ENCODE data around the gene GPR143. TPM values are rescaled to one million over a fixed set of nuclear protein-coding genes. Genes with fewer than 3 reads are reported as not detected.
"Not testable (repeated sequence)": the region's sequence is repeated elsewhere in the genome, so short reads cannot be mapped to it uniquely, and the experiment has no call there.

Gene GPR143
- total RNA-seq: not detected
- polyA plus RNA-seq: under 1 TPM in 2 of 4 donors, not detected in 2; 0.10 to 0.18 TPM

DNA sequence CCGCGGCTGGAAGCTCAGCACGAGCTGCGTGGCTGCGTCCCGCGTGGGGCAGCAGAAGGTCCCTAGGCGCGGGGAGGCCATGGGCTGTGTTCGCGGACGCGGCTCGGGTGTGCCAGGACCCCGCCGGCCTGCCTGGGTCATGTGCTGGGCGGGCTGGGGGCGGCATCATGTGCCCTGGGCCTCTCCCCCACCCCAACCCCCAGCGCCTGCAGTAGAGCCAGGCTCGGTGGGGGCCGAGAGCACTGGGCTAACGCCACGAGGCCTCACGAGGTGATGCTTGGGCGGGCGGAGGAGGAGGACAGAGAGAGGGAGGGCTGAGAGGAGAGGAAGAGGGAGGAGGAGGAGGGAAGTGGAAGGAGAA, at the start of gene GPR143:
Gene GPR143 (minus strand): TSS at position 111 of the 361 bp plus-strand sequence. CDS start 30 bp downstream, at position 81.
- Mint-ChIP-seq H3K9me3 (peaks cover 0 to 6% (median 0%) of the 10 kb centered on the region in 7 donors), H3K27ac (no peak within 1 kb of the TSS), H3K27me3 (peaks cover 8% of the 10 kb centered on the region), H3K4me1 (peaks cover 0 to 2% (median 0%) of the 10 kb centered on the region in 4 donors), H3K36me3 (no peaks in the 10 kb centered on the region), H3K4me3 (peak within 1 kb of the TSS in 1 of 4 donors; percentile 10)
- H3K4me3 ChIP-seq (ENCODE audit: low read depth, low read length): no peak within 1 kb of the TSS
- H3K4me1 ChIP-seq (ENCODE audit: control insufficient read depth, insufficient read depth, low read length, poor library complexity, severe bottlenecking): no peaks in the 10 kb centered on the region
- no peaks in the 10 kb centered on the region for H3K27me3 ChIP-seq (ENCODE audit: control insufficient read depth, insufficient read depth, low read length)
- ATAC-seq (ENCODE audit: low read depth in 2 of 2): no peak
- no peak for DNase-seq
- H3K36me3 ChIP-seq (ENCODE audit: control insufficient read depth, insufficient read depth, low read length): no peaks in the 10 kb centered on the region
- no peak within 1 kb of the TSS for H3K27ac ChIP-seq (ENCODE audit: insufficient read depth, low read length, poor library complexity, severe bottlenecking)
- no peaks in the 10 kb centered on the region for H3K9me3 ChIP-seq (ENCODE audit: control insufficient read depth in 2 of 2, low read length in 2 of 2)

DNA sequence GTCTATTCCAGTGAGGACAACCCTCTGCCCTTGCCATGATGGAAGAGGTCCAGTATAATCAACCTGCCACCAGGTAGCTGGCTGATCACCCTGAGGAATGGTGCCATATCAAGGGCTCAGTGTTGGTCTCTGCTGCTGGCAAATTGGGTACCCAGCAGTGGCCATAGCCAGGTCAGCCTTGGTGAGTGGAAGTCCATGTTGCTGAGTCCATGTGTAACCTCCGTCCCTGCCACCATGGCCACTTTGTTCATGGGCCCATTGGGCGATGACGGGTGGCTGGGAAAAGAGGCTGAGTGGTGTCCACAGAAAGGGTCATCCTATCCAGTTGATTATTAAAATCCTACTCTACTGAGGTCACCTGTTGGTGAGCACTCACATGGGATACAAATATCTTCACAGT, 45.4 kb upstream of the GPR143 start:
- not testable (repeated sequence) for H3K4me1 ChIP-seq (ENCODE audit: control insufficient read depth, insufficient read depth, low read length, poor library complexity, severe bottlenecking); H3K9me3 Mint-ChIP-seq; H3K27me3 Mint-ChIP-seq; H3K27ac ChIP-seq (ENCODE audit: insufficient read depth, low read length, poor library complexity, severe bottlenecking); H3K9me3 ChIP-seq (ENCODE audit: control insufficient read depth in 2 of 2, low read length in 2 of 2); DNase-seq; H3K27ac Mint-ChIP-seq; H3K4me3 Mint-ChIP-seq; H3K4me1 Mint-ChIP-seq; H3K36me3 ChIP-seq (ENCODE audit: control insufficient read depth, insufficient read depth, low read length); ATAC-seq (ENCODE audit: low read depth in 2 of 2); H3K4me3 ChIP-seq (ENCODE audit: low read depth, low read length); H3K36me3 Mint-ChIP-seq; H3K27me3 ChIP-seq (ENCODE audit: control insufficient read depth, insufficient read depth, low read length)

DNA sequence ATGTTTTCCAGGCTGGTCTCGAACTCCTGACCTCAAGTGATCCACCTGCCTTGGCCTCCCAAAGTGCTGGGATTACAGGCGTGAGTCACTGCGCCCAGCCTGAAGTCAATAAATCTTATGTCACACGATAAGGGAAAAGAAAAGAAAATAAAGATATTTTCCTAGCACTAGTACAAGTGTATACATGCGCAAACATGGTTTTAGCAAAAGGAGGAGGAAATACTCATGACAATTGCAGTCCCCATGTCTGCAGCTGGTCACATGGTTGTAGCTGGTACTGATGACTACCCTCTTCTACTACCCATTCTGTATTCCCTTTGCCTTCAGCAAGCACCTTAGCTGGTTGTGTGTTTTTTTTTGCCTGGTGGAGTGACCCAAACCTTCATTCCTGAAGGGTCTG, 44.2 kb upstream of the GPR143 start:
- ATAC-seq (ENCODE audit: low read depth in 2 of 2); H3K9me3 ChIP-seq (ENCODE audit: control insufficient read depth in 2 of 2, low read length in 2 of 2); H3K4me3 ChIP-seq (ENCODE audit: low read depth, low read length); H3K36me3 Mint-ChIP-seq; H3K4me3 Mint-ChIP-seq; H3K27ac Mint-ChIP-seq; H3K4me1 Mint-ChIP-seq; DNase-seq; H3K27me3 ChIP-seq (ENCODE audit: control insufficient read depth, insufficient read depth, low read length); H3K9me3 Mint-ChIP-seq; H3K27me3 Mint-ChIP-seq; H3K27ac ChIP-seq (ENCODE audit: insufficient read depth, low read length, poor library complexity, severe bottlenecking); H3K4me1 ChIP-seq (ENCODE audit: control insufficient read depth, insufficient read depth, low read length, poor library complexity, severe bottlenecking); H3K36me3 ChIP-seq (ENCODE audit: control insufficient read depth, insufficient read depth, low read length): not testable (repeated sequence)

DNA sequence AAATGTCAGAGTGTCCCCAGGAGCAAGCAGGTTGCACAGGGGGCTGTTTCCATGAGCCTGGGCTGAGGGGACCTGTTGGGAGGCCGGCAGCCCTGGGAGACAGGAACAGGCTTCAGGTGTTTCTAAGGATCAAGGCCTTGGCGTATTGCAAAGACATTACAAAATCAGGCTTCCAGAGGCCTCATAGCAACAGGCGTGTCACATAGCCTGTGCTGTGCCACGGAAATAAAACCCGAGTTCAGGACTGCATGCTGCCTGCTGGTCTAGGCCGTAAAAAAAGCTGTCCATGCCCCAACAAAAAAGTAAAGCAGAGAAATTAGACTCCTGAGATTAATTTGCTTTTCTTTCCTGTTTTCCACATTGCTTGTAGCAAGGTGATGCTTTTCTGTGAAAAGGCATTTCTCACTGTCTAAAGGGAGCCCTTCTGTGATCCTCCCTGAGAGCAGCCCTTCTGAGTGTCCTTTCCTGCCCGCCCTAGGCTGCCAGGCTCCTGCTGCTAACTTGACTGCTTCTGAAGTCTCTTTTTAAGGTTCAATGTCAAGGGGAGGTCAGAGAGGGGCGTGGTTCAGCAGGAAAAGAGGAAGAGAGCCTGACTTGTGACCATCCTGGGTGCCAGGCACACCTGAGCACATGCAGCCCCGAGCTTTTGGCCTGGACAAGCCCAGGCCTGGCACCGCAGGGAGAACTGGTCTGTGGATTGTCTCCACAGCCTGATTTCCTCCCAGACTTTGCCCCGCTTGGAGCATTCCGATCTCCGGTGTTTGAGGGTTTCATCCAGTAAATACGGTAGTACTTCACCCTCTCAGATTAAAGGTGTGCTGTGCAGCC, 41.9 kb upstream of the GPR143 start:
- no peak for DNase-seq
- no peaks in the 10 kb centered on the region for H3K36me3 ChIP-seq (ENCODE audit: control insufficient read depth, insufficient read depth, low read length)
- no peaks in the 10 kb centered on the region for H3K4me1 Mint-ChIP-seq
- H3K4me1 ChIP-seq (ENCODE audit: control insufficient read depth, insufficient read depth, low read length, poor library complexity, severe bottlenecking): no peaks in the 10 kb centered on the region
- H3K9me3 Mint-ChIP-seq: peaks cover 0 to 2% (median 0%) of the 10 kb centered on the region in 7 donors
- no peak overlapping the region for H3K4me3 Mint-ChIP-seq
- no peak overlapping the region for H3K27ac Mint-ChIP-seq
- H3K4me3 ChIP-seq (ENCODE audit: low read depth, low read length): no peak overlapping the region
- H3K9me3 ChIP-seq (ENCODE audit: control insufficient read depth in 2 of 2, low read length in 2 of 2): no peaks in the 10 kb centered on the region
- no peak overlapping the region for H3K27ac ChIP-seq (ENCODE audit: insufficient read depth, low read length, poor library complexity, severe bottlenecking)
- no peaks in the 10 kb centered on the region for H3K27me3 Mint-ChIP-seq
- ATAC-seq (ENCODE audit: low read depth in 2 of 2): no peak
- no peaks in the 10 kb centered on the region for H3K36me3 Mint-ChIP-seq
- no peaks in the 10 kb centered on the region for H3K27me3 ChIP-seq (ENCODE audit: control insufficient read depth, insufficient read depth, low read length)

DNA sequence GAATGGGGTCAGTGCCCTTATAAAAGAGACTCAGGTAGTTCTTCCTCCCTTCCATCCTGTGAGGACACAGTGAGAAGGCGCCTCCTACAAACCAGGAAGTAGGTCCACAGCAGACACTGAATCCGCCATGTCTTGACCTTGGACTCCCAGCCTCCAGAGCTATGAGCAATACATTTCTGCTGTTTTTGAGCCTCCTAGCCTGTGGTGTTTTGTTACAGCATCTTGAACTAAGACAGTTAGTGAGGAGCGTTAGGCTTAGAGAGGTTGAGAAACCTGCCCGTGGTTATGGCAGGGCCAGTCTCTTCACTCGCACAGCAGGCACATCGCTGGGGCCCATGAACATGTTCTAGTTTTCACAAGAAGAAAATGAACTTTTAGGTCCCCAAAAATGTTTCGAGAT, 40.3 kb upstream of the GPR143 start:
- ATAC-seq (ENCODE audit: low read depth in 2 of 2): no peak

DNA sequence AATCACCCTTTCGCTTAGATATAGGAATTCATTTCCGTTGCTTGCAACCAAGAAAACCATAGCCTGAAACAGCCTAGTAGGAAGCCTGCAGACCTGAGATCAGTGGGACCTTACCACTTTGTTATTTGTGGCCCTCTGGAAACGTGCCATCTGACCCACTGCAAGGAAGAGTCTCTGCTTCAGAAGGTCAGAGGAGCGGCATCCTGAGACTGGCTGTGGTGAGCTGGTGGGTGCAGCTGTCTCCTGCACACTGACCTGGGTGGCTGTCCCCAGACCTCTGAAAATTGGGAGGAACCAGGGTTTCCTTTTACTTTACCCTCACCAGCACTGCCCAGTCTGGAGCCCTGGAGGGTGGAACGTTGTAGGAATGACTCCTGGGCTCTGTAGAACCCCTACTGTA, 38.8 kb upstream of the GPR143 start:
- H3K4me3 Mint-ChIP-seq: no peak overlapping the region
- ATAC-seq (ENCODE audit: low read depth in 2 of 2) (no peak), DNase-seq (no peak)
- no peaks in the 10 kb centered on the region for H3K36me3 ChIP-seq (ENCODE audit: control insufficient read depth, insufficient read depth, low read length)
- H3K27ac Mint-ChIP-seq: no peak overlapping the region
- no peaks in the 10 kb centered on the region for H3K9me3 ChIP-seq (ENCODE audit: control insufficient read depth in 2 of 2, low read length in 2 of 2)
- no peak overlapping the region for H3K4me3 ChIP-seq (ENCODE audit: low read depth, low read length)
- no peaks in the 10 kb centered on the region for H3K4me1 ChIP-seq (ENCODE audit: control insufficient read depth, insufficient read depth, low read length, poor library complexity, severe bottlenecking)
- no peaks in the 10 kb centered on the region for H3K4me1 Mint-ChIP-seq
- no peak overlapping the region for H3K27ac ChIP-seq (ENCODE audit: insufficient read depth, low read length, poor library complexity, severe bottlenecking)
- H3K27me3 ChIP-seq (ENCODE audit: control insufficient read depth, insufficient read depth, low read length): no peaks in the 10 kb centered on the region
- peaks cover 0 to 10% (median 6%) of the 10 kb centered on the region in 7 donors for H3K9me3 Mint-ChIP-seq
- no peaks in the 10 kb centered on the region for H3K27me3 Mint-ChIP-seq
- H3K36me3 Mint-ChIP-seq: no peaks in the 10 kb centered on the region

More for the DNA sequence above, 40.3 kb upstream of the GPR143 start:
- H3K27ac ChIP-seq (ENCODE audit: insufficient read depth, low read length, poor library complexity, severe bottlenecking): no peak overlapping the region
- DNase-seq: no peak
- H3K36me3 ChIP-seq (ENCODE audit: control insufficient read depth, insufficient read depth, low read length): no peaks in the 10 kb centered on the region
- no peaks in the 10 kb centered on the region for H3K4me1 ChIP-seq (ENCODE audit: control insufficient read depth, insufficient read depth, low read length, poor library complexity, severe bottlenecking)
- no peak overlapping the region for H3K4me3 ChIP-seq (ENCODE audit: low read depth, low read length)
- H3K9me3 ChIP-seq (ENCODE audit: control insufficient read depth in 2 of 2, low read length in 2 of 2): no peaks in the 10 kb centered on the region
- Mint-ChIP-seq H3K27me3 (no peaks in the 10 kb centered on the region), H3K4me1 (no peaks in the 10 kb centered on the region), H3K36me3 (no peaks in the 10 kb centered on the region), H3K4me3 (no peak overlapping the region), H3K9me3 (peaks cover 0 to 2% (median 0%) of the 10 kb centered on the region in 7 donors), H3K27ac (no peak overlapping the region)
- H3K27me3 ChIP-seq (ENCODE audit: control insufficient read depth, insufficient read depth, low read length): no peaks in the 10 kb centered on the region

DNA sequence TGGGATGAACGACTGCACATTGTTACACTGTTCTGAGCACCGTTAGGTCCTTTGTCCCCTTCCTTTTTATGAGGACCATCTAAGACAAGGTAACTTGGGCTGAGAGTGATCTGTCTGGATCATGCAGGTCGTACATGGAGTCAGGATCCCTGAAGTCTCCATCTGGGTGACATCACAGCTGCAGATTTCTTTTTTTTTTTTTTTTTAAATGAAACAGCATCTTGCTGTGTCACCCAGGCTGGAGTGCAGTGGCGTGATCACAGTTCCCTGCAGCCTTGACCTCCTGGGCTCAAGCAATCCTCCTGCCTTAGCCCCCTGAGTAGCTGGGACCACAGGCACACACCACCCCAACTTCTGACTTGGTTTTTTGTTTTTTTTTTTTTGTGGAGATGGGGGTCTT, 37.1 kb upstream of the GPR143 start:
- Histone ChIP-seq H3K4me1 (ENCODE audit: control insufficient read depth, insufficient read depth, low read length, poor library complexity, severe bottlenecking) (no peaks in the 10 kb centered on the region), H3K9me3 (ENCODE audit: control insufficient read depth in 2 of 2, low read length in 2 of 2) (no peaks in the 10 kb centered on the region), H3K27me3 (ENCODE audit: control insufficient read depth, insufficient read depth, low read length) (no peaks in the 10 kb centered on the region), H3K27ac (ENCODE audit: insufficient read depth, low read length, poor library complexity, severe bottlenecking) (no peak overlapping the region), H3K36me3 (ENCODE audit: control insufficient read depth, insufficient read depth, low read length) (no peaks in the 10 kb centered on the region), H3K4me3 (ENCODE audit: low read depth, low read length) (no peak overlapping the region)
- DNase-seq: no peak
- Mint-ChIP-seq H3K4me1 (no peaks in the 10 kb centered on the region), H3K36me3 (no peaks in the 10 kb centered on the region), H3K4me3 (no peak overlapping the region), H3K9me3 (peaks cover 0 to 10% (median 7%) of the 10 kb centered on the region in 7 donors), H3K27ac (no peak overlapping the region), H3K27me3 (no peaks in the 10 kb centered on the region)
- ATAC-seq (ENCODE audit: low read depth in 2 of 2): no peak

Data from CD4-positive, CD25-positive, alpha-beta regulatory T cell (primary cell).